GM18951 (cell line): ENCODE measurements around the gene NTRK3.

Experiments used
- POLR2A ChIP-seq: IDR thresholded peaks from 4 replicates; pipeline ENCODE4 v1.6.1; 2011; ENCODE audit warnings: mild to moderate bottlenecking; ENCODE audit not compliant: insufficient read length, insufficient read depth; ENCODE audit errors: extremely low read depth
- in situ Hi-C: fragments of 300-500 bp; cut with MboI; formaldehyde crosslinking; loops from one replicate; pipeline ENCODE4 v1.12.0; 2022; ENCODE audit warnings: low sequenced_read_pairs, mixed read lengths, inconsistent platforms; ENCODE audit not compliant: unreplicated experiment

The NTRK3 gene

GRCh38 chr15:88127432-88127790 lies 129.1 kb downstream of the NTRK3 start:
- in situ Hi-C loops = no loop called here

GRCh38 chr15:88126695-88127431 lies 129.7 kb downstream of the NTRK3 start:
- no peak for TF ChIP-seq POLR2A
- in situ Hi-C loops = no loop called here

More at GRCh38 chr15:88127432-88127790, 129.1 kb downstream of the NTRK3 start:
- no peak for TF ChIP-seq POLR2A

GRCh38 chr15:88125576-88125975 lies 131.0 kb downstream of the NTRK3 start:
- no peak for TF ChIP-seq POLR2A
- in situ Hi-C loops = no loop called here

- in situ Hi-C loops = no loop called here
- TF ChIP-seq POLR2A = no peak
Measured at GRCh38 chr15:88124199-88124598, 132.3 kb downstream of the NTRK3 start.

- TF ChIP-seq POLR2A = no peak
- in situ Hi-C loops = no loop called here
Measured at GRCh38 chr15:88121968-88122530, 134.5 kb downstream of the NTRK3 start.

GRCh38 chr15:88120026-88120425 lies 136.5 kb downstream of the NTRK3 start:
- in situ Hi-C loops = no loop called here
- TF ChIP-seq POLR2A = no peak

GRCh38 chr15:88118741-88119140 lies 137.8 kb downstream of the NTRK3 start:
- in situ Hi-C loops = no loop called here
- TF ChIP-seq POLR2A = no peak

- in situ Hi-C loops = no loop called here
- TF ChIP-seq POLR2A = no peak
Measured at GRCh38 chr15:88118035-88118434, 138.5 kb downstream of the NTRK3 start.

- in situ Hi-C loops = no loop called here
- TF ChIP-seq POLR2A = no peak
Measured at GRCh38 chr15:88115486-88116152, 140.9 kb downstream of the NTRK3 start.

- TF ChIP-seq POLR2A = no peak
- in situ Hi-C loops = no loop called here
Measured at GRCh38 chr15:88113613-88114308, 142.8 kb downstream of the NTRK3 start.

- no peak for TF ChIP-seq POLR2A
- in situ Hi-C loops = no loop called here
Measured at GRCh38 chr15:88108991-88109390, 147.5 kb downstream of the NTRK3 start.

GRCh38 chr15:88108477-88108876 lies 148.1 kb downstream of the NTRK3 start:
- TF ChIP-seq POLR2A = no peak
- in situ Hi-C loops = no loop called here

- in situ Hi-C loops = no loop called here
- TF ChIP-seq POLR2A = no peak
Measured at GRCh38 chr15:88106074-88106473, 150.5 kb downstream of the NTRK3 start.
